Measurements from ENCODE around the gene NECTIN3.

DNA sequence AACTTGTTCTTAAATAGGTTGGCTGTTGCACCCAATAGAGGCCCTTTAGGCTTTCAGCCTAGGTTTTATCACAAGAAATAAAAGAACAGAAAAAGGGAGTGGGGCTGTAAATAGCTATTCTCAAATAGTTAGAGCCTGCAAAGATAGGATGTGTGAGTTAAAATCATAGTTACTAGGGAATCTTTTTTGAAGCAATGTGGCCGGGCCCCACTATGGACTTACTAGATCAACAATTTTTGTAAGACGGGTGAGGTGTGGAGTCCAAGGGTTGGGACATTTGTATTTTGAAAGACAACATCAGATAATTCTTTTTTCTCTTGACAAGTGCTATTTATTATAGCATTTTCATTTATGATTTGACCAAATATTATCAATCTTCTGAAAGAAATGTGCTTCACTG lies 5.8 kb downstream of the NECTIN3 start:
- TF ChIP-seq, protein P1, sequence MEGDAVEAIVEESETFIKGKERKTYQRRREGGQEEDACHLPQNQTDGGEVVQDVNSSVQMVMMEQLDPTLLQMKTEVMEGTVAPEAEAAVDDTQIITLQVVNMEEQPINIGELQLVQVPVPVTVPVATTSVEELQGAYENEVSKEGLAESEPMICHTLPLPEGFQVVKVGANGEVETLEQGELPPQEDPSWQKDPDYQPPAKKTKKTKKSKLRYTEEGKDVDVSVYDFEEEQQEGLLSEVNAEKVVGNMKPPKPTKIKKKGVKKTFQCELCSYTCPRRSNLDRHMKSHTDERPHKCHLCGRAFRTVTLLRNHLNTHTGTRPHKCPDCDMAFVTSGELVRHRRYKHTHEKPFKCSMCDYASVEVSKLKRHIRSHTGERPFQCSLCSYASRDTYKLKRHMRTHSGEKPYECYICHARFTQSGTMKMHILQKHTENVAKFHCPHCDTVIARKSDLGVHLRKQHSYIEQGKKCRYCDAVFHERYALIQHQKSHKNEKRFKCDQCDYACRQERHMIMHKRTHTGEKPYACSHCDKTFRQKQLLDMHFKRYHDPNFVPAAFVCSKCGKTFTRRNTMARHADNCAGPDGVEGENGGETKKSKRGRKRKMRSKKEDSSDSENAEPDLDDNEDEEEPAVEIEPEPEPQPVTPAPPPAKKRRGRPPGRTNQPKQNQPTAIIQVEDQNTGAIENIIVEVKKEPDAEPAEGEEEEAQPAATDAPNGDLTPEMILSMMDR (IDR thresholded peaks at IDR 0.05; ENCODE audit: low read length), result no peak
- TF ChIP-seq EZH2 (optimal IDR thresholded peaks at IDR 0.05; ENCODE audit: low read depth, low read length), result no peak
- no peak for TF ChIP-seq EZH2phosphoT487 (IDR thresholded peaks at IDR 0.05; ENCODE audit: low read length)

Measured in MM.1S (cell line).